ENCODE results near the gene SF3A1.

- no peak for TF ChIP-seq ZNF274 (IDR thresholded peaks at IDR 0.05; ENCODE audit: low read depth, low read length)
- TF ChIP-seq SUZ12 (IDR thresholded peaks at IDR 0.05; ENCODE audit: extremely low read depth, insufficient read depth, insufficient read length) = no peak
Observed at GRCh38 chr22:30406400-30406799, 49.7 kb upstream of the SF3A1 start.

Data from NT2/D1 (cell line).